HCT116 (cell line): Measurements from ENCODE around the gene MAP6D1. TPM values are rescaled to one million over a fixed set of nuclear protein-coding genes. Genes with fewer than 3 reads are reported as not detected.

ENCODE experiments used
- ATAC-seq: fragments of 200-7000 bp; cut with Tn5 transposase; 2 replicates; pipeline ENCODE4 v1.9.1; 2020; ENCODE audit warnings: mild to moderate bottlenecking, moderate library complexity
- BruUV-seq: library from RNA; stranded (reverse); fragments of 400-500 nt; replicated peaks from 2 replicates; lab custom pipeline; 2021; lab: Mats Ljungman, UMichigan
- CTCF ChIA-PET: fragments of 300-600 bp; sonication (Branson Sonifier 250); formaldehyde crosslinking; loops from one replicate; lab custom pipeline; 2021; ENCODE audit warnings: antibody characterized with exemption; lab: Charles Lee
- POLR2A ChIA-PET: fragments of 300-600, 350-600 bp; sonication (Branson Sonifier 250); formaldehyde crosslinking; loops from one replicate; lab custom pipeline; 2021; ENCODE audit warnings: antibody characterized with exemption; lab: Charles Lee
- RAD21 ChIA-PET, 2 experiments: fragments of 300-600 bp; sonication (Branson Sonifier 250); formaldehyde crosslinking; loops; one replicate each; lab custom pipeline; 2023; ENCODE audit warnings: low total read pairs in 2 of 2; ENCODE audit not compliant: uncharacterized antibody in 2 of 2, unreplicated experiment in 2 of 2, low non-redundant PET in 1 of 2; lab: Charles Lee
- DNase-seq: peaks from one replicate; pipeline ENCODE4 v3.0.0-alpha.2; 2010; ENCODE audit warnings: low read depth, low spot score
- H2AFZ ChIP-seq: fragments of 200-600 bp; shearing (Covaris generic), sonication (generic); 2 replicates; pipeline ENCODE4 v1.6.1; 2017; ENCODE audit warnings: low read depth, mixed run types, mixed read lengths, antibody characterized with exemption, low read length; ENCODE audit not compliant: poor library complexity, severe bottlenecking
- H3K27ac ChIP-seq: 2 replicates; pipeline ENCODE4 v1.5.1; 2012; ENCODE audit warnings: low read depth, low read length
- H3K27me3 ChIP-seq: fragments of 200-600 bp; sonication (generic); 2 replicates; pipeline ENCODE4 v1.6.1; 2016; ENCODE audit warnings: mixed run types, low read length, mixed read lengths; ENCODE audit not compliant: insufficient read depth
- H3K36me3 ChIP-seq, 2 experiments: fragments of 200-500 bp in 1 of 2; fragments of 200-600 bp in 1 of 2; sonication (Bioruptor generic) in 1 of 2; sonication (generic) in 1 of 2; 2 replicates each; pipeline versions ENCODE4 v1.5.1 to v1.6.1; 2014 to 2016; ENCODE audit warnings: low read length in 2 of 2, inconsistent platforms in 1 of 2, mixed read lengths in 1 of 2, mixed run types in 1 of 2; ENCODE audit not compliant: insufficient read depth in 2 of 2, control insufficient read depth in 1 of 2
- H3K4me1 ChIP-seq, 2 experiments: fragments of 200-600 bp in 1 of 2; sonication (generic) in 1 of 2; 2 replicates each; pipeline versions ENCODE4 v1.5.1 to v1.6.1; 2012 to 2017; ENCODE audit warnings: low read length in 2 of 2, inconsistent platforms in 1 of 2, mild to moderate bottlenecking in 1 of 2, mixed read lengths in 1 of 2, mixed run types in 1 of 2, moderate library complexity in 1 of 2; ENCODE audit not compliant: insufficient read depth in 2 of 2, control insufficient read depth in 1 of 2
- H3K4me2 ChIP-seq: fragments of 200-600 bp; sonication (generic); 2 replicates; pipeline ENCODE4 v1.6.1; 2017; ENCODE audit warnings: mixed run types, low read length, mixed read lengths
- H3K4me3 ChIP-seq, 2 experiments: fragments of 200-600 bp in 1 of 2; sonication (generic) in 1 of 2; replicated peaks in 1 of 2; 2 replicates each; pipeline ENCODE4 v1.5.1; 2011 to 2016; ENCODE audit warnings: low read length in 2 of 2, control low read depth in 1 of 2, low read depth in 1 of 2, mild to moderate bottlenecking in 1 of 2, mixed read lengths in 1 of 2, mixed run types in 1 of 2
- H3K79me2 ChIP-seq: fragments of 200-600 bp; sonication (generic); 2 replicates; pipeline ENCODE4 v1.6.1; 2017; ENCODE audit warnings: mild to moderate bottlenecking, mixed run types, low read length, moderate library complexity, mixed read lengths; ENCODE audit not compliant: insufficient read depth
- H3K9ac ChIP-seq: fragments of 200-600 bp; sonication (generic); 2 replicates; pipeline ENCODE4 v1.6.1; 2016; ENCODE audit warnings: low read length, mixed read lengths
- H3K9me2 ChIP-seq: fragments of 200-600 bp; sonication (generic), shearing (Covaris generic); 2 replicates; pipeline ENCODE4 v1.6.1; 2017; ENCODE audit warnings: mixed run types, mild to moderate bottlenecking, moderate library complexity; ENCODE audit not compliant: insufficient read depth
- H3K9me3 ChIP-seq, 2 experiments: fragments of 200-500 bp in 1 of 2; fragments of 200-600 bp in 1 of 2; sonication (Bioruptor generic) in 1 of 2; sonication (generic) in 1 of 2; 2 replicates each; pipeline ENCODE4 v1.6.1; 2014 to 2017; ENCODE audit warnings: low read length in 2 of 2, mixed read lengths in 2 of 2, inconsistent platforms in 1 of 2, low read depth in 1 of 2, mild to moderate bottlenecking in 1 of 2, mixed run types in 1 of 2, moderate library complexity in 1 of 2; ENCODE audit not compliant: control insufficient read depth in 1 of 2, insufficient read depth in 1 of 2
- H4K20me1 ChIP-seq: fragments of 200-600 bp; sonication (generic), shearing (Covaris generic); 2 replicates; pipeline ENCODE4 v1.6.1; 2017; ENCODE audit warnings: mixed run types, mild to moderate bottlenecking, moderate library complexity; ENCODE audit not compliant: insufficient read depth
- ATF3 ChIP-seq: IDR thresholded peaks from 2 replicates; pipeline ENCODE4 v1.6.1; 2012
- CBX3 ChIP-seq: IDR thresholded peaks from 2 replicates; pipeline ENCODE4 v1.6.1; 2012; ENCODE audit warnings: low read depth
- CEBPB ChIP-seq: IDR thresholded peaks from 2 replicates; pipeline ENCODE4 v1.6.1; 2012; ENCODE audit warnings: low read depth
- CTCF ChIP-seq, 3 experiments: fragments of 200-600 bp in 1 of 3; sonication (generic) in 1 of 3; IDR thresholded peaks in 2 of 3; conservative IDR thresholded peaks in 1 of 3; 2 replicates each; pipeline ENCODE4 v1.5.1; 2012 to 2017; ENCODE audit warnings: low read depth in 2 of 3, low read length in 2 of 3, antibody characterized with exemption in 1 of 3, borderline replicate concordance in 1 of 3, control low read depth in 1 of 3, mild to moderate bottlenecking in 1 of 3, mixed read lengths in 1 of 3, mixed run types in 1 of 3, moderate library complexity in 1 of 3; ENCODE audit not compliant: insufficient read depth in 1 of 3
- EGR1 ChIP-seq: IDR thresholded peaks from 2 replicates; pipeline ENCODE4 v1.6.1; 2012; ENCODE audit warnings: low read depth
- ELF1 ChIP-seq: IDR thresholded peaks from 2 replicates; pipeline ENCODE4 v1.6.1; 2012; ENCODE audit warnings: low read depth, borderline replicate concordance
- EZH2 ChIP-seq: fragments of 200-600 bp; sonication (generic); IDR thresholded peaks from 2 replicates; pipeline ENCODE4 v1.6.1; 2017; ENCODE audit warnings: antibody characterized with exemption, mixed run types
- FOSL1 ChIP-seq: IDR thresholded peaks from 2 replicates; pipeline ENCODE4 v1.6.1; 2012; ENCODE audit warnings: low read depth
- JUND ChIP-seq: IDR thresholded peaks from 2 replicates; pipeline ENCODE4 v1.6.1; 2012
- MAX ChIP-seq: IDR thresholded peaks from 2 replicates; pipeline ENCODE4 v1.6.1; 2012
- POLR2A ChIP-seq: IDR thresholded peaks from 2 replicates; pipeline ENCODE4 v1.7.0; 2011; ENCODE audit warnings: borderline replicate concordance; ENCODE audit not compliant: insufficient read depth, insufficient read length; ENCODE audit errors: extremely low read depth
- RAD21 ChIP-seq: IDR thresholded peaks from 2 replicates; pipeline ENCODE4 v1.6.1; 2012; ENCODE audit warnings: low read depth, mild to moderate bottlenecking
- SIN3A ChIP-seq: IDR thresholded peaks from 2 replicates; pipeline ENCODE4 v1.6.1; 2012; ENCODE audit warnings: low read depth
- SRF ChIP-seq: IDR thresholded peaks from 2 replicates; pipeline ENCODE4 v1.6.1; 2012; ENCODE audit warnings: low read depth
- YY1 ChIP-seq: IDR thresholded peaks from 2 replicates; pipeline ENCODE4 v1.6.1; 2011; ENCODE audit warnings: low read length, low read depth, moderate library complexity, mild to moderate bottlenecking; ENCODE audit not compliant: insufficient replicate concordance; ENCODE audit errors: extremely low read depth
- ZBTB33 ChIP-seq: IDR thresholded peaks from 2 replicates; pipeline ENCODE4 v1.6.1; 2011; ENCODE audit warnings: mild to moderate bottlenecking, low read length, moderate library complexity; ENCODE audit not compliant: insufficient replicate concordance; ENCODE audit errors: extremely low read depth
- ZFX ChIP-seq: fragments of 450-650 bp; IDR thresholded peaks from 2 replicates; pipeline ENCODE4 v1.6.1; 2017
- ZNF274 ChIP-seq: fragments of 200-500 bp; sonication (Bioruptor generic); IDR thresholded peaks from 2 replicates; pipeline ENCODE4 v1.6.1; 2014; ENCODE audit warnings: mild to moderate bottlenecking, low read depth, low read length, inconsistent platforms
- intact Hi-C: fragments of 100-400 bp; cut with micrococcal nuclease; formaldehyde crosslinking; loops from 2 replicates; pipeline ENCODE4 v1.10.0; 2022
- total RNA-seq: library from RNA; stranded (reverse); gene quantifications from one replicate; pipeline ENCODE4 v1.2.1, GENCODE V29; 2021; ENCODE audit not compliant: unreplicated experiment

Gene MAP6D1
- total RNA-seq, 1 experiment from 2014 or later, result 5.3 TPM

GRCh38 chr3:183775781-183776180 is 49.6 kb downstream of the MAP6D1 start:
- intact Hi-C loops, result no loop called here
- ChIA-PET POLR2A (no interaction called here), CTCF (interaction anchor here (1.2 kb wide), 1 partner anchor 9 kb away, joined by 6 read pairs; no protein-coding TSS in a partner anchor), RAD21 (no interaction called here)
- H2AFZ ChIP-seq, result no peak overlapping the region
- no peak overlapping the region for H3K4me3 ChIP-seq
- ATAC-seq (no peak), DNase-seq (no peak)
- H3K4me1 ChIP-seq, result no peaks in the 10 kb centered on the region
- no peaks in the 10 kb centered on the region for H3K9me3 ChIP-seq
- no peak overlapping the region for H3K9ac ChIP-seq
- H4K20me1 ChIP-seq, result no peaks in the 10 kb centered on the region
- no peaks in the 10 kb centered on the region for H3K9me2 ChIP-seq
- no peak overlapping the region for H3K4me2 ChIP-seq
- H3K36me3 ChIP-seq, result peaks cover 40 to 50% of the 10 kb centered on the region in 2 experiments
- H3K27ac ChIP-seq, result no peak overlapping the region
- H3K79me2 ChIP-seq, result no peaks in the 10 kb centered on the region
- BruUV-seq, result no TSS peak
- TF ChIP-seq EZH2 (no peak), RAD21 (no peak), POLR2A (no peak), CBX3 (no peak)
- no peaks in the 10 kb centered on the region for H3K27me3 ChIP-seq

GRCh38 chr3:183774631-183775030 is 50.7 kb downstream of the MAP6D1 start:
- no peaks in the 10 kb centered on the region for H3K27me3 ChIP-seq
- no TSS peak for BruUV-seq
- DNase-seq (no peak), ATAC-seq (no peak)
- H3K9me2 ChIP-seq, result no peaks in the 10 kb centered on the region
- H3K4me2 ChIP-seq, result no peak overlapping the region
- H3K4me1 ChIP-seq, result no peaks in the 10 kb centered on the region
- no peaks in the 10 kb centered on the region for H4K20me1 ChIP-seq
- no peak overlapping the region for H3K27ac ChIP-seq
- intact Hi-C loops, result no loop called here
- H2AFZ ChIP-seq, result no peak overlapping the region
- RAD21 ChIA-PET, result no interaction called here
- POLR2A ChIA-PET, result no interaction called here
- peaks cover 33 to 42% of the 10 kb centered on the region in 2 experiments for H3K36me3 ChIP-seq
- no peak overlapping the region for H3K4me3 ChIP-seq
- no peaks in the 10 kb centered on the region for H3K9me3 ChIP-seq
- no peak overlapping the region for H3K9ac ChIP-seq
- no peaks in the 10 kb centered on the region for H3K79me2 ChIP-seq
- CTCF ChIA-PET, result no interaction called here
- TF ChIP-seq JUND (no peak), SRF (no peak), ZBTB33 (no peak), SIN3A (no peak), ATF3 (no peak), ZFX (no peak), FOSL1 (no peak), CTCF (IDR thresholded peaks at IDR 0.05 in 2 of 3, conservative IDR thresholded peaks at IDR 0.05 in 1 of 3; ENCODE audit: borderline replicate concordance in 1 of 3, insufficient read depth in 1 of 3, low read depth in 2 of 3, low read length in 2 of 3) (no peak), MAX (no peak), YY1 (no peak), CEBPB (no peak), EGR1 (no peak), POLR2A (no peak), ZNF274 (no peak), RAD21 (no peak), ELF1 (no peak)
